B cell (primary cell): ENCODE data around the gene NFKBIZ. TPM values are rescaled to one million over a fixed set of nuclear protein-coding genes. Genes with fewer than 3 reads are reported as not detected.

Experiments used
- ATAC-seq: fragments of 200-7000 bp; cut with Tn5 transposase; one replicate; pipeline ENCODE4 v1.10.0; 2021; ENCODE audit warnings: low read depth, mild to moderate bottlenecking, moderate number of reproducible peaks, moderate library complexity
- CTCF ChIA-PET: fragments of 350-600 bp; sonication (Branson Sonifier 250); formaldehyde crosslinking; loops from one replicate; lab custom pipeline; 2021; ENCODE audit warnings: antibody characterized with exemption, inconsistent platforms; lab: Charles Lee
- POLR2A ChIA-PET: fragments of 350-600 bp; sonication (Branson Sonifier 250); formaldehyde crosslinking; loops from one replicate; lab custom pipeline; 2021; ENCODE audit warnings: antibody characterized with exemption; lab: Charles Lee
- DNase-seq: peaks from one replicate; pipeline ENCODE4 v3.0.0; 2013
- H2AFZ ChIP-seq: 2 replicates; pipeline ENCODE4 v1.6.1; 2012; ENCODE audit warnings: mild to moderate bottlenecking, low read depth, low read length; ENCODE audit not compliant: insufficient read depth, poor library complexity, severe bottlenecking
- H3K27ac ChIP-seq, 2 donors: 1 replicate in 1 of 2; 2 replicates in 1 of 2; pipeline ENCODE4 v1.5.1; 2012 to 2013; ENCODE audit warnings: low read length in 2 of 2, mild to moderate bottlenecking in 2 of 2, moderate library complexity in 1 of 2
- H3K27me3 ChIP-seq, 4 experiments: fragments of 200-600 bp in 1 of 4; sonication (generic) in 1 of 4; replicated peaks in 1 of 4; 1 replicate in 2 of 4; 2 replicates in 2 of 4; pipeline versions ENCODE4 v1.6.1 to v1.7.0; 2013 to 2016; ENCODE audit warnings: low read length in 3 of 4, mild to moderate bottlenecking in 2 of 4, mixed read lengths in 1 of 4, moderate library complexity in 1 of 4; ENCODE audit not compliant: insufficient read depth in 4 of 4, control insufficient read depth in 3 of 4; ENCODE audit errors: control extremely low read depth in 1 of 4
- H3K36me3 ChIP-seq, 2 experiments: replicated peaks in 1 of 2; 1 replicate in 1 of 2; 2 replicates in 1 of 2; pipeline versions ENCODE4 v1.6.1 to v1.7.1; 2013; ENCODE audit warnings: low read length in 1 of 2; ENCODE audit not compliant: insufficient read depth in 2 of 2, control insufficient read depth in 1 of 2; ENCODE audit errors: control extremely low read depth in 1 of 2, extremely low read depth in 1 of 2
- H3K4me1 ChIP-seq, 2 donors: fragments of 200-600 bp in 1 of 2; sonication (generic) in 1 of 2; 1 replicate in 1 of 2; 2 replicates in 1 of 2; pipeline versions ENCODE4 v1.5.1 to v1.6.1; 2013 to 2017; ENCODE audit warnings: low read length in 2 of 2; ENCODE audit not compliant: control insufficient read depth in 2 of 2, insufficient read depth in 2 of 2
- H3K4me2 ChIP-seq: replicated peaks from 2 replicates; pipeline ENCODE3; 2012; ENCODE audit warnings: mild to moderate bottlenecking, low read depth, low read length; ENCODE audit not compliant: poor library complexity, severe bottlenecking
- H3K4me3 ChIP-seq, 5 experiments: fragments of 200-600 bp in 1 of 5; sonication (generic) in 1 of 5; 1 replicate in 3 of 5; 2 replicates in 2 of 5; pipeline versions ENCODE4 v1.5.1 to v1.7.0; 2011 to 2016; ENCODE audit warnings: low read length in 4 of 5, mild to moderate bottlenecking in 4 of 5, low read depth in 2 of 5, control low read depth in 1 of 5, moderate library complexity in 1 of 5; ENCODE audit not compliant: insufficient read depth in 1 of 5; ENCODE audit errors: control extremely low read depth in 1 of 5, extremely low read depth in 1 of 5
- H3K79me2 ChIP-seq: fragments of 200-600 bp; sonication (generic); one replicate; pipeline ENCODE4 v1.6.0; 2016; ENCODE audit warnings: low read length; ENCODE audit not compliant: control insufficient read depth, insufficient read depth
- H3K9ac ChIP-seq: fragments of 200-600 bp; sonication (generic); 2 replicates; pipeline ENCODE4 v1.6.1; 2017; ENCODE audit warnings: mild to moderate bottlenecking, low read length, moderate library complexity
- H3K9me3 ChIP-seq, 3 donors: one replicate each; pipeline versions ENCODE4 v1.6.1 to v1.7.1; 2013; ENCODE audit warnings: low read length in 2 of 3; ENCODE audit not compliant: control insufficient read depth in 2 of 3, insufficient read depth in 1 of 3; ENCODE audit errors: control extremely low read depth in 1 of 3
- H4K20me1 ChIP-seq: 2 replicates; pipeline ENCODE4 v1.6.0; 2012; ENCODE audit warnings: mild to moderate bottlenecking, low read length; ENCODE audit not compliant: insufficient read depth, control insufficient read depth, poor library complexity, severe bottlenecking
- H3K27ac Mint-ChIP-seq: one replicate; pipeline ENCODE4 v1.8.0; 2021; ENCODE audit warnings: mixed read lengths
- H3K27me3 Mint-ChIP-seq: one replicate; pipeline ENCODE4 v1.8.0; 2021; ENCODE audit warnings: mixed read lengths
- H3K4me1 Mint-ChIP-seq: one replicate; pipeline ENCODE4 v1.8.0; 2021; ENCODE audit warnings: mixed read lengths
- H3K4me3 Mint-ChIP-seq: one replicate; pipeline ENCODE4 v1.8.0; 2021; ENCODE audit warnings: mixed read lengths
- H3K9me3 Mint-ChIP-seq: one replicate; pipeline ENCODE4 v1.8.0; 2022; ENCODE audit warnings: mixed read lengths; ENCODE audit not compliant: insufficient read depth
- EZH2 ChIP-seq: IDR thresholded peaks from 2 replicates; pipeline ENCODE4 v1.6.1; 2012; ENCODE audit warnings: borderline replicate concordance, low read depth, mild to moderate bottlenecking, moderate library complexity, low read length; ENCODE audit not compliant: insufficient read depth, poor library complexity, severe bottlenecking
- WGBS: methylation state at CpG from one replicate; pipeline ENCODE4 v1.1.5; 2013; ENCODE audit warnings: missing lambda C conversion rate; ENCODE audit not compliant: insufficient coverage; 5-methylcytosine and 5-hydroxymethylcytosine counted together
- intact Hi-C: fragments of 100-400 bp; cut with micrococcal nuclease; formaldehyde crosslinking; loops from one replicate; pipeline ENCODE4 v1.10.0; 2022
- polyA plus RNA-seq: library from polyadenylated mRNA; depleted of rRNA; stranded (reverse); fragments of >200 nt; gene quantifications from 2 replicates; pipeline ENCODE4 v1.2.3, GENCODE V29; 2012
- total RNA-seq, 2 donors: library from RNA; stranded (reverse); fragments of 120-200 nt in 1 of 2; gene quantifications; 1 replicate in 1 of 2; 2 replicates in 1 of 2; pipeline versions ENCODE4 v1.2.3 to v1.2.4, GENCODE V29; 2013 to 2022
- TF ChIP-seq, protein P1 (sequence below): fragments of 200-600 bp; IDR thresholded peaks from one replicate; pipeline ENCODE4 v1.8.0; 2022; ENCODE audit warnings: antibody characterized with exemption, mild to moderate bottlenecking

NFKBIZ gene
- total and polyA plus RNA-seq, 2 donors (not counting 1 experiment from before 2014, with no cell fraction given): 114 to 157 TPM

DNA sequence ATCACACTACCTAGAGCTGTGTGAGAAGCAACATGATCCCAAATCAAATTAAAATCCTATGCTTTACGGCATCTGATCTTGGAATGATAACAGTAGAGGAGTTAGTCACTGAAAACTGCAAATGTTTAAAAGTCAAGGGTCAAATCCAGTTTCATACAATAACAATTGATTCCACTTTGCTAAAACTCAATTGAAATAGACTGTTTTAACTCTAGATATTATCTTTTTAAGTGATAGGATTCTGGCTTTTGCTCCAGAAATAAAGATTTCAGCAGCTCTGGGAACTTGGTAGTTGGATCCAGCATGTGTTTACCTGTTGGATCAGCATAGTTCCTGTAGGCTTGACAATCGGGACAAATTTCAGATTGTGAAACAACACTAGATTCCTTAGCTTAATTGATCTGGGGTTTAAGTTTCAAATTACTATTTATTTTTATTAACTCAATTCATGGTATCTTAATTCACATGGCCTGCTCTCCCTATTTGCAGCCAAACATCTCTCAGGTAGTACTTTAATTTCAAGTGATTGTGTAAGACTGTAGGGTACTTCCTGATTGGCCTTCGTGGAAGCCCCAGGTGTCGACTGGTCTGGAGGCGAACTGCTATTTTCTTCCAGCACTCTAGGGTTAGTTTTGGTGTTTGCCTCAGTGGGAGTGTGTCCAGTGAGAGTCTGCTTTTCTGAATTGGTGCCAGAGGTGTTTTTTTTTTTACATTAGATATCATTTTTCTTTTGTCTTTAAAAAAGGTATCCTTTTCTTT is 16.6 kb downstream of the NFKBIZ start:
- no peak overlapping the region for H3K9ac ChIP-seq
- ATAC-seq: no peak
- TF ChIP-seq, protein P1, sequence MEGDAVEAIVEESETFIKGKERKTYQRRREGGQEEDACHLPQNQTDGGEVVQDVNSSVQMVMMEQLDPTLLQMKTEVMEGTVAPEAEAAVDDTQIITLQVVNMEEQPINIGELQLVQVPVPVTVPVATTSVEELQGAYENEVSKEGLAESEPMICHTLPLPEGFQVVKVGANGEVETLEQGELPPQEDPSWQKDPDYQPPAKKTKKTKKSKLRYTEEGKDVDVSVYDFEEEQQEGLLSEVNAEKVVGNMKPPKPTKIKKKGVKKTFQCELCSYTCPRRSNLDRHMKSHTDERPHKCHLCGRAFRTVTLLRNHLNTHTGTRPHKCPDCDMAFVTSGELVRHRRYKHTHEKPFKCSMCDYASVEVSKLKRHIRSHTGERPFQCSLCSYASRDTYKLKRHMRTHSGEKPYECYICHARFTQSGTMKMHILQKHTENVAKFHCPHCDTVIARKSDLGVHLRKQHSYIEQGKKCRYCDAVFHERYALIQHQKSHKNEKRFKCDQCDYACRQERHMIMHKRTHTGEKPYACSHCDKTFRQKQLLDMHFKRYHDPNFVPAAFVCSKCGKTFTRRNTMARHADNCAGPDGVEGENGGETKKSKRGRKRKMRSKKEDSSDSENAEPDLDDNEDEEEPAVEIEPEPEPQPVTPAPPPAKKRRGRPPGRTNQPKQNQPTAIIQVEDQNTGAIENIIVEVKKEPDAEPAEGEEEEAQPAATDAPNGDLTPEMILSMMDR: no peak
- no peak for TF ChIP-seq EZH2
- ChIA-PET CTCF (interaction anchor here (1.1 kb wide), 1 partner anchor 360 kb away, joined by 4 read pairs; no protein-coding TSS in a partner anchor), POLR2A (no interaction called here)
- peaks cover 22 to 27% of the 10 kb centered on the region in 2 donors for H3K4me1 ChIP-seq
- no peak overlapping the region for H3K27ac Mint-ChIP-seq
- DNase-seq: no peak
- intact Hi-C loops: no loop called here
- H3K36me3 ChIP-seq: peaks cover 0 to 9% of the 10 kb centered on the region in 2 experiments
- H3K27ac ChIP-seq: peak overlapping the region in 1 of 2 donors; percentile 30
- no peak overlapping the region for H3K4me3 ChIP-seq
- H3K27me3 Mint-ChIP-seq: no peaks in the 10 kb centered on the region
- H3K27me3 ChIP-seq: no peaks in the 10 kb centered on the region
- H3K4me3 Mint-ChIP-seq: no peak overlapping the region
- H2AFZ ChIP-seq: no peak overlapping the region
- H3K9me3 Mint-ChIP-seq: peaks cover 2% of the 10 kb centered on the region
- peaks cover 45% of the 10 kb centered on the region for H3K4me1 Mint-ChIP-seq
- H3K4me2 ChIP-seq: no peak overlapping the region
- H4K20me1 ChIP-seq: no peaks in the 10 kb centered on the region
- WGBS: no CpG with 5 or more reads among the region's 5 CpGs
- no peaks in the 10 kb centered on the region for H3K79me2 ChIP-seq
- peaks cover 0 to 6% (median 0%) of the 10 kb centered on the region in 3 donors for H3K9me3 ChIP-seq

DNA sequence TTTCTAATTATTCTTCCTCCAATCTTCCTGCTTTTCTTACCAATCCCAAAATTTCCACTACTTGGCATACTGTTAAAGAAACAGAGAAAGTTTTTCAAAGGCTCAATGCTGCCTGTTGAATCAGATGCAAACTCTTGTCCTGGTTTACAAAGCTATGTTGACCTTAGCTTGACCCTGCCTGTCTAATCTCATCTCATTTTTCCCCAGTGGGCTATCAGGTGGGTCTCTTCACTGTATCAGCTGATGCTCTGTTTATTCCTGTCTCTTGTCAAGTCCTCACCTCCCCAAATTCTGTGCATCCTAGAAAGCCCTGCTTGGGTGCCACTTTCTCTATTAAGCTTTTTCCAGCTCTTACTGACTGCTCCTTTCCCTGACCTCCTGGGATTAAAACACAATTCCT is 18.2 kb downstream of the NFKBIZ start:
- intact Hi-C loops: no loop called here
- Histone ChIP-seq H3K9ac (no peak overlapping the region), H3K4me1 (peaks cover 13 to 15% of the 10 kb centered on the region in 2 donors), H3K9me3 (peaks cover 0 to 6% (median 0%) of the 10 kb centered on the region in 3 donors), H3K36me3 (no peaks in the 10 kb centered on the region), H2AFZ (no peak overlapping the region), H3K4me2 (no peak overlapping the region), H3K27me3 (no peaks in the 10 kb centered on the region), H3K4me3 (no peak overlapping the region), H3K27ac (no peak overlapping the region), H4K20me1 (no peaks in the 10 kb centered on the region), H3K79me2 (no peaks in the 10 kb centered on the region)
- no peak for TF ChIP-seq EZH2
- TF ChIP-seq, protein P1: no peak
- Mint-ChIP-seq H3K9me3 (no peaks in the 10 kb centered on the region), H3K27ac (no peak overlapping the region), H3K4me1 (peaks cover 29% of the 10 kb centered on the region), H3K4me3 (no peak overlapping the region), H3K27me3 (no peaks in the 10 kb centered on the region)
- DNase-seq (no peak), ATAC-seq (no peak)
- ChIA-PET POLR2A (no interaction called here), CTCF (interaction anchor here (0.7 to 2.1 kb wide), 4 partner anchors 11 to 361 kb away, joined by 3 to 9 read pairs (median 4); no protein-coding TSS in a partner anchor)
